Measurements from ENCODE around the gene UBR3.

The UBR3 gene

DNA sequence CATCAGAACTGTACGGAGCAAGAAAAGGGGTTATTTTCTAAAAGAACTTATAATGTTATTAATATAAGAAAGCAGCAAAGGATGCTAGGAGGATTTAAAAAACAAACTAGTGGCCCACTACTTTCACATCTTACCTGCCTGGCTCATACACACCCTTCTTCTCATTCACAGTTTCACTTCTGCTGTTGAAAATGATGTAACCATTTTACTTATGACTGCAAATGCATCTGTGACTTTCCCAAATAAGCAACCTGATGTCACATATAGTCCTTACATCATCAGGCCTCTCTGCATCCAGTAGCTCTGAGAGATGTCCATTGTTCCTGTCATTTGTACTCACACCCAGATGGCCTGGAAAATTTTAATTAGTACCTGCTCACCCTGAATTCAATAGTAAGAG, 248.9 kb downstream of the UBR3 start:
- H3K4me3 ChIP-seq (ENCODE audit: low read length): no peak overlapping the region
- no peak for DNase-seq (ENCODE audit: low read depth)
- TF ChIP-seq, protein P1, sequence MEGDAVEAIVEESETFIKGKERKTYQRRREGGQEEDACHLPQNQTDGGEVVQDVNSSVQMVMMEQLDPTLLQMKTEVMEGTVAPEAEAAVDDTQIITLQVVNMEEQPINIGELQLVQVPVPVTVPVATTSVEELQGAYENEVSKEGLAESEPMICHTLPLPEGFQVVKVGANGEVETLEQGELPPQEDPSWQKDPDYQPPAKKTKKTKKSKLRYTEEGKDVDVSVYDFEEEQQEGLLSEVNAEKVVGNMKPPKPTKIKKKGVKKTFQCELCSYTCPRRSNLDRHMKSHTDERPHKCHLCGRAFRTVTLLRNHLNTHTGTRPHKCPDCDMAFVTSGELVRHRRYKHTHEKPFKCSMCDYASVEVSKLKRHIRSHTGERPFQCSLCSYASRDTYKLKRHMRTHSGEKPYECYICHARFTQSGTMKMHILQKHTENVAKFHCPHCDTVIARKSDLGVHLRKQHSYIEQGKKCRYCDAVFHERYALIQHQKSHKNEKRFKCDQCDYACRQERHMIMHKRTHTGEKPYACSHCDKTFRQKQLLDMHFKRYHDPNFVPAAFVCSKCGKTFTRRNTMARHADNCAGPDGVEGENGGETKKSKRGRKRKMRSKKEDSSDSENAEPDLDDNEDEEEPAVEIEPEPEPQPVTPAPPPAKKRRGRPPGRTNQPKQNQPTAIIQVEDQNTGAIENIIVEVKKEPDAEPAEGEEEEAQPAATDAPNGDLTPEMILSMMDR (conservative IDR thresholded peaks at IDR 0.05; ENCODE audit: low read length): no peak

DNA sequence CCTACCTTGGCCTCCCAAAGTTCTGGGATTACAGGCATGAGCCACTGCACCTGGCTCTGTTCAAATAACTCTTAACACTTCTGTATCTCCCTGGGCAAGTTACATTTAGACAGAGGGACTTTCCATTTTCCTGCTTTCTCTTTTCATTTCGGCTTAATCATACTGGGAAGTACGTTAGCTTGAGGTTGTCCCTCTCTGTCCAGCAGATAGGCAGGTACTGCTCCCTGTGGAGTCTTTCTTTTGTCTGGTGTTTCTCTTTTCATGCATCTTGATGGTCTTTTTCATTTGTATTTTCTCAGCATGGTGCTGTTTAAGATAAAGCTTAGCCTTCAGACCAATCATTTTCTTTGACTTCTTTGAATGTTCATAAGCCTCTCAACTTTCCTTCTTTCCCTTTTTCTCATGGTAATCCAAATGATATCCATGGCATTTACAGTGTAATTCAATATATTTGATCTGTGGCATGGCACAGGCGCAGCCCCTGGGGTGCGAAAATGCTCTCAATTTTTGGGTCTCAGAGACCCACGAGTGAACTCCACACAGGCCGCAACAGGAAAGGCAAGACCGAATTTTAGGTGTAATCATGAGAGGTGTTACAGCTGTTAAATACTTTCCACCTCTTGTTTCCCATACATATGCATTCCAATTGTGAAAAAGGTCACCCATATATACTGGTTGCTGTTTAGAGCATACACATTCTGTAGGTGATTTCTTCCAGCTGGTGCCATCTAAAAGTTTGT, 250.7 kb downstream of the UBR3 start:
- no peak for DNase-seq (ENCODE audit: low read depth)
- H3K4me3 ChIP-seq (ENCODE audit: low read length): no peak overlapping the region
- TF ChIP-seq, protein P1 (conservative IDR thresholded peaks at IDR 0.05; ENCODE audit: low read length): no peak

DNA sequence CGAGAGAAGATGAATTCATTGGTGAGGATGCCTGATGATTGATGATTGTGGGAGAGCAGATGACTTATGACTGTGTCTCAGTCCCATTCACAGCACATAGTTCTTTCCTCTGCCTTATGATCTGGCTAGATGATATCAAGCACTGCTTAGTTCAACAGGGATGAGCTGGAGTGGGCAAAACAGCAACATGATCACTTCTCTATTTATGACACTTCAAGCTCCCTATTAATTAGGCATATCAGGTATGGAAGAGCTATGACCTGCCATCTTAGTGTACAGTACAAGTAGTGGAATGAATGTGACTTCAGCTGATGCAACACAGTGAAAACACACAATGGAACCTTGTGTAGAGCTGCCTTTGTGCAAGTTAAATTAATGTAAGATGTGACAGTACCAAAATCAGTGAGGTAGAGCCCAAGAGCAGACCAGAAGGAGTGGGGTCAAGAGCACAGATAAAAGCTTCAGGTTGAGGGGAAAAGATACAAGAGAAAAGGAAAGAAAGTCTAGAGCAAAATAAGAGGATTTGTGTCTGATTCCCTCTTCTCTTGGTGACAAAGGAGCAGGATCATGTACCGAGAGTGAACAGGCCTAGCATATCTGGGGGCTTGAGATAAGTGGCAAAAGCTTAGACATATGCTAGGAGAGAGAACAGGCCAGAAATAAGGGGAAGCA, 257.7 kb downstream of the UBR3 start:
- TF ChIP-seq, protein P1 (conservative IDR thresholded peaks at IDR 0.05; ENCODE audit: low read length): no peak
- H3K4me3 ChIP-seq (ENCODE audit: low read length): no peak overlapping the region
- DNase-seq (ENCODE audit: low read depth): peak; percentile 12

DNA sequence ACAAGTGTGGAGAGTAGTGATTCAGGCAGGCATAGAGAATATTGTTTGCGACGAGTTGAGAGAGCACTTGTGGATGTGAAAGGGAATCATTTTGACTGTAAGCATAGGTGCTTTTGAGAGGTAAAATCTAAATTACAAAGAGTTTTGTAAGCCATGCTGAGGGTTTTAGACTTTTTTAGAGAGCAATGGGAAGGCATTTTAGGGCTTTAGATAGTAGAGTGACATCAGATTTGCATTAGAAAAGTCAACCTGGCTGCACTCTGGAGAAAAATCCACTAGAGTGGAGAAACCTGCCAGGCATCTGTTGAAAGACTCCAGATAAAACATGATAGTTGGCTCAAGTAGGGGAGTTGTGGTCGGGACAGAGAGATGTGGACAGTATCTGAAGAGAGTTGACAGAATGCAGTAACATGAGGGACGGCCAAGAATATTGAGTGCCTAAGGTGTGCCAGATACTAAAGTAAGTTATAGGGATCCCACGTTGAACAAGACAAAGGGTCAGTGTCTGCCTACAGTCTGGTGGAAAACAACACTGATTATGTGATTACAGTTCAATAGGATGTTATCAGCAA, 258.9 kb downstream of the UBR3 start:
- DNase-seq (ENCODE audit: low read depth): no peak
- H3K4me3 ChIP-seq (ENCODE audit: low read length): no peak overlapping the region
- TF ChIP-seq, protein P1 (conservative IDR thresholded peaks at IDR 0.05; ENCODE audit: low read length): no peak

DNA sequence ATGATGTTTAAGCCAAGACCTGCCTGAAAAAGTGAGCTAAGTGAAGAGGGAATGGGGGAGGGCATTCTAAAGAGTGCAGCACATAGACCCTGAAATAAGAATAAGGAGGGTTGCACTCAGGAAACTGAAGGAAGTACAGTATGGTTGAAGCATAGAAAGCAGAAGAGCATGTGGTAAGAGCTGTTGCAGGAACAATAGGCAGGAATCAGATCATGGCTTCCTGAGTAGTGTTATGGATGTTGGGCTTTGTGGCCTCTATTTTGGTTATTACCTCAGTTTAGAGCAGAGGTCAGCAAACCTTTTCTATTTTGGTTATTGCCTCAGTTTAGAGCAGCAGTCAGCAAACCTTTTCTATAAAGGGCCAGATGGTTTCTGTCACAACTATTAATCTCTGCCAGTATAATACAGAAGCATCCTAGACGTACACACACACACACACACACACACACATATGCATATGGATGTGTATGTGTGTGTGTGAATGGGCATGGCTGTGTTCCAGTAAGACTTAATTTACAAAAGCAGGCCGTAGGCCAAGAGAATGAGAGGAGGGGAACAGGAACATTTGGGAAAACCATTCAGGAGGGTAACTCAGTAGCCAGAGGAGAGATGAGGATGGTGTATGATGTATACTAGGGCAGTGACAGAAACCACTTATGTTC, 259.6 kb downstream of the UBR3 start:
- TF ChIP-seq, protein P1 (conservative IDR thresholded peaks at IDR 0.05; ENCODE audit: low read length): no peak
- H3K4me3 ChIP-seq (ENCODE audit: low read length): no peak overlapping the region
- no peak for DNase-seq (ENCODE audit: low read depth)

DNA sequence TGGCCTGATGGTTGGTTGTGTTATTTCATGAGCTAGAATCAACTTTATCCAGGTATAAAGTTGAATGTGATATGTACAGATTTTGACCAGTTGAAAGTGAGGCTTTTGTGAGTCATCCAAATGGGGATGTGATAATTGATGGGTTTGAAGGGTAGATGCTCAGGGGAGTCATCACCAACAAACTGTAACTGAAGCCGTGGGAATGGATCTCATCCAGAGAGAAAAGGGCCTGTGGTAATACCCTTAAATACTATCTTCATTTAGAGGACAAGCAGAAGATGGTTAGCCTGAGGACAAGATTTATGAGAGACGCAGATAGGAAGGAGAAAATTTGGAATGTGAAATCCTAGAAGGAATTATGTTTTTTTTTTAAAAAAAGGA, 260.1 kb downstream of the UBR3 start:
- no peak overlapping the region for H3K4me3 ChIP-seq (ENCODE audit: low read length)
- TF ChIP-seq, protein P1 (conservative IDR thresholded peaks at IDR 0.05; ENCODE audit: low read length): no peak
- no peak for DNase-seq (ENCODE audit: low read depth)
